H1 (cell line): Measurements from ENCODE around the gene RBM20. TPM values are rescaled to one million over a fixed set of nuclear protein-coding genes. Genes with fewer than 3 reads are reported as not detected.

ENCODE experiments used
- polyA plus RNA-seq, 7 experiments: library from polyadenylated mRNA; depleted of rRNA in 3 of 7; stranded (reverse) in 5 of 7; unstranded in 2 of 7; fragments of >200 nt in 5 of 7; fragments of 200-250 nt in 2 of 7; gene quantifications; 1 replicate in 5 of 7; 2 replicates in 1 of 7; 4 replicates in 1 of 7; pipeline versions ENCODE4 v1.2.1 to v1.2.3, GENCODE V29; 2011 to 2013; ENCODE audit warnings: missing spikeins in 2 of 7, mixed read lengths in 2 of 7
- small RNA-seq: library from polyadenylated mRNA; stranded (forward); fragments of <200 nt; extraction: miRNeasy Mini kit (QIAGEN cat#:217004); gene quantifications from one replicate; pipeline ENCODE3, GENCODE V24; 2013; ENCODE audit not compliant: insufficient read depth
- total RNA-seq: library from RNA; stranded (reverse); fragmentation: NEBNext Ultra II Directional; extraction: Animal tissue kit (Norgen Biotek cat#: 25700); gene quantifications from 2 replicates; pipeline ENCODE4 v1.2.1, GENCODE V29; 2021

The RBM20 gene
- total and polyA plus RNA-seq, 2 of the 8 experiments (the other 6 are each of a cell fraction or from before 2014, with no cell fraction given) = 0.05 to 0.63 TPM

Small RNAs within 50 kb of the gene (small RNA-seq; reads per million reads assigned to genes)
- gene RF00019 (not detected), gene RN7SKP288 (not detected), gene RNA5SP327 (not detected)

Other genes with a start within 250 kb of the RBM20 start
- gene DUSP5, start 146.4 kb upstream of the RBM20 start, total RNA-seq = 27.0 and 30.3 TPM in 2 replicates
- 13.3 and 13.6 TPM in 2 replicates for gene DUSP5, start 146.4 kb upstream of the RBM20 start, polyA plus RNA-seq (2011; rRNA removed)
- 89.8 and 93.4 TPM in 2 replicates for gene SMC3, start 76.6 kb upstream of the RBM20 start, total RNA-seq
- 7.8 and 12.7 TPM in 2 replicates for gene SMC3, start 76.6 kb upstream of the RBM20 start, polyA plus RNA-seq (2011; rRNA removed)
- 22.8 and 26.8 TPM in 2 replicates for gene PDCD4, start 227.6 kb downstream of the RBM20 start, total RNA-seq
- gene PDCD4, start 227.6 kb downstream of the RBM20 start, polyA plus RNA-seq (2011; rRNA removed) = 3.2 and 3.3 TPM in 2 replicates